K562 (cell line): ENCODE results near the gene RPP21. TPM values are rescaled to one million over a fixed set of nuclear protein-coding genes. Genes with fewer than 3 reads are reported as not detected.

Experiments
- BDP1 ChIP-seq: IDR thresholded peaks from 3 replicates; pipeline ENCODE4 v1.6.1; 2011; ENCODE audit not compliant: insufficient read length, insufficient read depth
- CEBPB ChIP-seq: fragments of 450-650 bp; IDR thresholded peaks from 2 replicates; pipeline ENCODE4 v1.6.1; 2016; ENCODE audit warnings: missing genetic modification characterization, missing compliant biosample characterization
- DMBX1 ChIP-seq: fragments of 250-450 bp; sonication (Bioruptor Pico); IDR thresholded peaks from 2 replicates; pipeline ENCODE4 v1.8.0; 2022; ENCODE audit warnings: inconsistent platforms, mild to moderate bottlenecking, moderate library complexity, borderline replicate concordance
- E2F3 ChIP-seq: fragments of 250-450 bp; sonication (Bioruptor Pico); IDR thresholded peaks from 2 replicates; pipeline ENCODE4 v1.4.0; 2020; ENCODE audit warnings: mild to moderate bottlenecking
- HDAC8 ChIP-seq: fragments of 450-650 bp; IDR thresholded peaks from 2 replicates; pipeline ENCODE4 v1.6.1; 2016; ENCODE audit warnings: mild to moderate bottlenecking, missing genetic modification characterization, moderate library complexity, missing compliant biosample characterization
- HMG20B ChIP-seq: fragments of 250-450 bp; sonication (Bioruptor Pico); IDR thresholded peaks from 2 replicates; pipeline ENCODE4 v1.5.0; 2021; ENCODE audit warnings: mild to moderate bottlenecking
- ID3 ChIP-seq, 2 experiments: fragments of 250-450 bp in 1 of 2; fragments of 450-650 bp in 1 of 2; sonication (Bioruptor Pico) in 1 of 2; IDR thresholded peaks; 2 replicates each; pipeline versions ENCODE4 v1.6.1 to v1.8.0; 2016 to 2021; ENCODE audit warnings: mild to moderate bottlenecking in 2 of 2, moderate library complexity in 2 of 2, missing compliant biosample characterization in 1 of 2, missing genetic modification characterization in 1 of 2
- LCOR ChIP-seq: sonication (generic); formaldehyde crosslinking; IDR thresholded peaks from 2 replicates; pipeline ENCODE4 v1.8.0; 2022; ENCODE audit warnings: mild to moderate bottlenecking, missing genetic modification reagents
- MAFK ChIP-seq: IDR thresholded peaks from 2 replicates; pipeline ENCODE4 v1.6.1; 2011; ENCODE audit warnings: low read length, improper control_type of control experiment
- MEF2A ChIP-seq: IDR thresholded peaks from 2 replicates; pipeline ENCODE4 v1.6.1; 2011; ENCODE audit warnings: low read depth, mild to moderate bottlenecking, low read length, moderate library complexity; ENCODE audit not compliant: control insufficient read depth
- NELFE ChIP-seq: IDR thresholded peaks from 2 replicates; pipeline ENCODE4 v1.6.1; 2011; ENCODE audit warnings: mild to moderate bottlenecking; ENCODE audit not compliant: insufficient read depth, insufficient read length
- POLR2A ChIP-seq: fragments of 450-650 bp; conservative IDR thresholded peaks from 2 replicates; pipeline ENCODE4 v1.6.1; 2016
- SMAD2 ChIP-seq: fragments of 150-350 bp; IDR thresholded peaks from 2 replicates; pipeline ENCODE4 v1.6.1; 2014; ENCODE audit warnings: low read depth, mild to moderate bottlenecking, low read length
- SMARCA4 ChIP-seq: fragments of 450-650 bp; IDR thresholded peaks from 2 replicates; pipeline ENCODE4 v1.6.1; 2016
- SMARCA5 ChIP-seq: fragments of 450-650 bp; IDR thresholded peaks from 2 replicates; pipeline ENCODE4 v1.6.1; 2016
- SNIP1 ChIP-seq: fragments of 450-650 bp; IDR thresholded peaks from 2 replicates; pipeline ENCODE4 v1.7.1; 2017; ENCODE audit warnings: low read depth, mild to moderate bottlenecking
- SPI1 ChIP-seq: IDR thresholded peaks from 2 replicates; pipeline ENCODE4 v1.6.1; 2011; ENCODE audit warnings: low read depth, low read length, control low read depth, borderline replicate concordance
- TBP ChIP-seq: optimal IDR thresholded peaks from 2 replicates; pipeline ENCODE3; 2011; ENCODE audit warnings: low read depth, low read length, improper control_type of control experiment
- ZC3H4 ChIP-seq: sonication (generic); formaldehyde crosslinking; IDR thresholded peaks from 2 replicates; pipeline ENCODE4 v1.9.0; 2021; ENCODE audit warnings: missing genetic modification reagents, borderline replicate concordance
- ZNF140 ChIP-seq: fragments of 250-450 bp; sonication (Bioruptor Pico); IDR thresholded peaks from 2 replicates; pipeline ENCODE4 v1.8.0; 2021; ENCODE audit warnings: moderate library complexity, mild to moderate bottlenecking, inconsistent platforms
- ZNF511 ChIP-seq: sonication (generic); formaldehyde crosslinking; IDR thresholded peaks from 2 replicates; pipeline ENCODE4 v1.8.0; 2022; ENCODE audit warnings: mild to moderate bottlenecking, missing genetic modification reagents
- ZNF561 ChIP-seq: fragments of 450-650 bp; formaldehyde crosslinking; conservative IDR thresholded peaks from 2 replicates; pipeline ENCODE4 v1.4.0; 2020; ENCODE audit warnings: mild to moderate bottlenecking, moderate library complexity
- ZNF655 ChIP-seq: fragments of 250-450 bp; sonication (Bioruptor Pico); IDR thresholded peaks from 2 replicates; pipeline ENCODE4 v1.5.0; 2021
- polyA plus RNA-seq, 8 experiments: library from polyadenylated mRNA; depleted of rRNA in 4 of 8; stranded (reverse) in 5 of 8; unstranded in 3 of 8; fragments of >200 nt; fragmentation: Nextera tagmentation in 2 of 8; fragmentation: Illumina TruSeq in 1 of 8; extraction: Ambion mirVana in 2 of 8; extraction: Trizol in 1 of 8; gene quantifications; 2 replicates each; pipeline versions ENCODE4 v1.2.1 to v1.2.3, GENCODE V29; 2011 to 2014; ENCODE audit warnings: inconsistent platforms in 1 of 8, missing spikeins in 1 of 8
- total RNA-seq, 7 experiments: library from RNA; depleted of rRNA in 6 of 7; stranded (reverse); fragments of >200 nt in 6 of 7; fragmentation: Illumina TruSeq in 2 of 7; extraction: Trizol in 2 of 7; gene quantifications; 2 replicates each; pipeline versions ENCODE4 v1.2.1 to v1.2.3, GENCODE V29; 2011 to 2021; ENCODE audit warnings: low replicate concordance in 1 of 7
- TF ChIP-seq, protein P1 (sequence below): fragments of 450-650 bp; formaldehyde crosslinking; IDR thresholded peaks from 2 replicates; pipeline ENCODE4 v1.4.0; 2020; ENCODE audit warnings: mild to moderate bottlenecking, mixed read lengths
- TF ChIP-seq, protein P2 (sequence below): fragments of 200-400 bp; formaldehyde crosslinking; IDR thresholded peaks from 2 replicates; pipeline ENCODE4 v1.6.1; 2017; ENCODE audit warnings: mild to moderate bottlenecking, low read depth, low read length, moderate library complexity

Gene RPP21
- total and polyA plus RNA-seq, 9 of the 15 experiments (the other 6 are each of a cell fraction or from before 2014, with no cell fraction given): 62.1 to 362 (median 166) TPM

- no peak for TF ChIP-seq DMBX1
- no peak for TF ChIP-seq BDP1
- TF ChIP-seq, protein P1, sequence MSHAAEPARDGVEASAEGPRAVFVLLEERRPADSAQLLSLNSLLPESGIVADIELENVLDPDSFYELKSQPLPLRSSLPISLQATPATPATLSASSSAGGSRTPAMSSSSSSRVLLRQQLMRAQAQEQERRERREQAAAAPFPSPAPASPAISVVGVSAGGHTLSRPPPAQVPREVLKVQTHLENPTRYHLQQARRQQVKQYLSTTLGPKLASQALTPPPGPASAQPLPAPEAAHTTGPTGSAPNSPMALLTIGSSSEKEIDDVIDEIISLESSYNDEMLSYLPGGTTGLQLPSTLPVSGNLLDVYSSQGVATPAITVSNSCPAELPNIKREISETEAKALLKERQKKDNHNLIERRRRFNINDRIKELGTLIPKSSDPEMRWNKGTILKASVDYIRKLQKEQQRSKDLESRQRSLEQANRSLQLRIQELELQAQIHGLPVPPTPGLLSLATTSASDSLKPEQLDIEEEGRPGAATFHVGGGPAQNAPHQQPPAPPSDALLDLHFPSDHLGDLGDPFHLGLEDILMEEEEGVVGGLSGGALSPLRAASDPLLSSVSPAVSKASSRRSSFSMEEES (CRISPR knock-in tag): no peak
- no peak for TF ChIP-seq TBP
- no peak for TF ChIP-seq ZNF561 (CRISPR knock-in tag)
- no peak for TF ChIP-seq ZNF140 (CRISPR knock-in tag)
- no peak for TF ChIP-seq SNIP1
- TF ChIP-seq SMAD2: no peak
- no peak for TF ChIP-seq MEF2A
- TF ChIP-seq ID3 (CRISPR knock-in tag; IDR thresholded peaks at IDR 0.05): no peak
- TF ChIP-seq ID3 (tag; IDR thresholded peaks at IDR 0.05): 0 out of 2 replicates have a peak, but pooled peaks have one; percentile 54
- TF ChIP-seq SMARCA5: no peak
- no peak for TF ChIP-seq MAFK
- no peak for TF ChIP-seq ZNF511 (CRISPR knock-in tag)
- TF ChIP-seq POLR2A: no peak
- TF ChIP-seq SMARCA4: peak; percentile 89
- TF ChIP-seq, protein P2, sequence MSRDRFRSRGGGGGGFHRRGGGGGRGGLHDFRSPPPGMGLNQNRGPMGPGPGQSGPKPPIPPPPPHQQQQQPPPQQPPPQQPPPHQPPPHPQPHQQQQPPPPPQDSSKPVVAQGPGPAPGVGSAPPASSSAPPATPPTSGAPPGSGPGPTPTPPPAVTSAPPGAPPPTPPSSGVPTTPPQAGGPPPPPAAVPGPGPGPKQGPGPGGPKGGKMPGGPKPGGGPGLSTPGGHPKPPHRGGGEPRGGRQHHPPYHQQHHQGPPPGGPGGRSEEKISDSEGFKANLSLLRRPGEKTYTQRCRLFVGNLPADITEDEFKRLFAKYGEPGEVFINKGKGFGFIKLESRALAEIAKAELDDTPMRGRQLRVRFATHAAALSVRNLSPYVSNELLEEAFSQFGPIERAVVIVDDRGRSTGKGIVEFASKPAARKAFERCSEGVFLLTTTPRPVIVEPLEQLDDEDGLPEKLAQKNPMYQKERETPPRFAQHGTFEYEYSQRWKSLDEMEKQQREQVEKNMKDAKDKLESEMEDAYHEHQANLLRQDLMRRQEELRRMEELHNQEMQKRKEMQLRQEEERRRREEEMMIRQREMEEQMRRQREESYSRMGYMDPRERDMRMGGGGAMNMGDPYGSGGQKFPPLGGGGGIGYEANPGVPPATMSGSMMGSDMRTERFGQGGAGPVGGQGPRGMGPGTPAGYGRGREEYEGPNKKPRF: no peak
- no peak for TF ChIP-seq HMG20B (CRISPR knock-in tag)
- TF ChIP-seq E2F3 (CRISPR knock-in tag): no peak
- TF ChIP-seq SPI1: peak; percentile 69; the same call in 1 of the 2 replicates
- no peak for TF ChIP-seq LCOR (CRISPR knock-in tag)
- TF ChIP-seq ZNF655: no peak
- no peak for TF ChIP-seq NELFE
- no peak for TF ChIP-seq CEBPB (tag)
- TF ChIP-seq ZC3H4: no peak
- TF ChIP-seq HDAC8 (tag): no peak
Measured at GRCh38 chr6:30344191-30344867, 627 bp upstream of the RPP21 start (continued).
